Measurements from ENCODE around the gene ARHGEF16.

GRCh38 chr1:3405491-3405890 is 49.0 kb upstream of the ARHGEF16 start:
- TF ChIP-seq NFIC (IDR thresholded peaks at IDR 0.05; ENCODE audit: borderline replicate concordance): no peak
- TF ChIP-seq EP300 (IDR thresholded peaks at IDR 0.05; ENCODE audit: borderline replicate concordance in 1 of 2, low read depth in 1 of 2, low read length in 1 of 2): no peak
- TF ChIP-seq REST (IDR thresholded peaks at IDR 0.05; ENCODE audit: low read depth, low read length): no peak

Measured in SK-N-SH (cell line).